ENCODE results near the gene GSDMA.
A peak's percentile ranks its signal among the peaks of the same experiment; 100 is the strongest.

The GSDMA gene, protein sequence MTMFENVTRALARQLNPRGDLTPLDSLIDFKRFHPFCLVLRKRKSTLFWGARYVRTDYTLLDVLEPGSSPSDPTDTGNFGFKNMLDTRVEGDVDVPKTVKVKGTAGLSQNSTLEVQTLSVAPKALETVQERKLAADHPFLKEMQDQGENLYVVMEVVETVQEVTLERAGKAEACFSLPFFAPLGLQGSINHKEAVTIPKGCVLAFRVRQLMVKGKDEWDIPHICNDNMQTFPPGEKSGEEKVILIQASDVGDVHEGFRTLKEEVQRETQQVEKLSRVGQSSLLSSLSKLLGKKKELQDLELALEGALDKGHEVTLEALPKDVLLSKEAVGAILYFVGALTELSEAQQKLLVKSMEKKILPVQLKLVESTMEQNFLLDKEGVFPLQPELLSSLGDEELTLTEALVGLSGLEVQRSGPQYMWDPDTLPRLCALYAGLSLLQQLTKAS

DNA sequence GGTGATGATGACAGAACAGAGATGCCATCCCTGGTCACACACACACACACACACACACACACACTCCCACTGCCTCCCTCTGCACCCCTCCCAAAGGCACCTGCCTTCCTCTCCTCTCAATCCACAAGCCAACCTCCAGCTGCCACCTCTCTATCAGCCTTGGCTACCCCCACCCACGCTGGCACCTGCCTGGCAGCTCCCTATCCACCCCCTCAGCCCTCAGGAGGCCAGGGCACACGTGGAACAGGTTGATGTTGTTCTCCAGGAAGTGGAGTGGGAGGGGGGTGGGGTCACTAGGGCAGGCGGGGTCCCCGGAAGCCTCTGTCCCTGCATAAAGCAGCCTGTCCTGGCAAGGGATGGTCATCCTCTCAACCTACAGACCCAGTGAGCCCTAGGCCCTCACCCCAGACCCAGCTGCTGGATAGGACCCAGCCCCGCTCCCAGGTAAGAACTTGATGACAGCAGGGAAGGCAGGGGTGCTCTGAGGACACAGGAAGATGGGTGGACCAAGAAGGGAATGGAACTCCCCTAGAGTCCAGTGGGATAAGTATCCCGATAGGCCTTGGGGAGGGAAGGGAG, at the start of gene GSDMA:
TSS of gene GSDMA (plus strand) at position 363 of the 579 bp plus-strand sequence. CDS start 2,684 bp downstream, outside the sequence.
- DNase-seq (ENCODE audit: low read depth): no peak

DNA sequence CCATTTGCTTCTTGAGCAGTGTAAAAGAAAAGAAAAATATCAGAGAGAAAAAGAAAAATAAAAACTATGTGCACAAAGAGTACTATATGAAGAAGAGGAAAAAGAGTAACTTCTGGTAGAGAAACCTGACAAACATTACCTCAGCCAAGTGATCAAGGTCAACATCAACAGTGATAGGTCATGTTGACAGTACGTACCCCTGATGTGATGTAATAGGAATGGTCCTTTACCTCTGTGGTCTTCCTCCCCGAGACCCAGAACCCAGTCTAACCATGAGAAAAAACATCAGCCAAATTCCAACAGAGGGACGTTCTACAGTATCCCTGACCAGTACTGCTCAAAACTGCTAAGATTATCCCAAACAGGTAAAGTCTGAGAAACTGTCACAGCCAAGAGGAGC, 48.8 kb upstream of the GSDMA start:
- DNase-seq (ENCODE audit: low read depth): no peak

DNA sequence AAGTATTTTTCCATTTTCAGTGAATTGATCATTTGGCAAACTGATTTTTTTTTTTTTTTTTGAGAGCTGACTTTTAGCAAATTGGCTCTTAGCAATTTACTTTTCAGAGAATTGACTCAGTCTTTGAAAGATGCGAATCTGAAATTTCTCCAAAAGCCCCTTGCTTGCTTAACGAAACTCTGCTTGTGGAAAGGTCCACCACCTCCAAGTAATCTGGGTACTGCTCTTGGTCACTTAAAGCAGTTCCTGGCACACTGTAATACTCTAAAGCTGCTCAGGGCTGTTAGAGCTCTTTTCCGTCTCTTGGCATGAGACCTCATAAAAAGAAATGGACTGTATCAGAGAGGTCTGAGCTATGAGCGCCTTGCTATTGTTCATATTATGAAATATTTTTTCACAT, 47.2 kb upstream of the GSDMA start:
- no peak for DNase-seq (ENCODE audit: low read depth)

DNA sequence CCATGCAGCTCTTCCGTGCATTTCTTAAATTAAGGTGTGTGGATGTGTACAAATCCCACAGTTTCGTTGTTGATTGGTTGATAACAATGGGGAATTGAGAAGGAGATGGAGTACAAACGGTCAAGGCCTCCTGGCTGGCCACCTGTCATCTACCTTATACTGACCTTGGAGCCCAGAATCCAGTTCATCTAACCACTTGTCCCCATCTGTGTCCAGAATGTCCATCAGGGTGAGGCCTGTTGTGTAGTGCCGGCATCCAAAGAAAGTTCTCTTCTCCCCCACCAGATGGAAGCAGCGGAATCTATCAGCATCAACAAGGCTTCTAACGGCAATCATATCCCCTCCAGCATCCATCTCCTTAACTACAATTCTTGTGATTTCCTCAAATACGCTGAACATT, 45.9 kb upstream of the GSDMA start:
- no peak for DNase-seq (ENCODE audit: low read depth)

DNA sequence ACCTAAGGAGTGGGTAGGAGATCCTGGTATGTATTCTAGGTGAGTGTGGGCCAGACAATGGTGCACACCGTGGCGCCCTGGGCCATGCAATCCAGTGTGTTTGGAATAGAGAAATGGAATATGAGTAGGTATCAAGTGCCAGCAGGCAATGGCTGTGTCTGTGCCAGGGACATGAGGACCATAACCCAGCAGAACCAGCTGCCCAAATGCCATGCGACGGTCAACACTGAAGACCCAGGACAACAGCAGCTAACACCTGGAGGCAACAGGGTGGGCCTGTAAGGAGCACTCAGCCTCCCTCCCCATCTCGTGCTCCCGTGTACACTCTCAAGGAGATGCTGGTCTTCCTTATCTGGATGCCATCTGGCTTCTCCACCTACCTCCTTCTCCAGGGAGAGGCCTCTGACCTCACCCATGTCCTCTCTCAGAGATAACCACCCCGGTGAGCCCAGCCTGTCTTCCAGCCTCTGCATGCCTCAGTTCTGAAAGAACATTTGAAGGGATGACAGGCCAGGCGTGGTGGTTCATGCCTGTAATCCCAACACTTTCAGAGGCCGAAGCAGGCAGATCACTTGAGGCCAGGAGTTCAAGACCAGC, 43.6 kb upstream of the GSDMA start:
- DNase-seq (ENCODE audit: low read depth): no peak

DNA sequence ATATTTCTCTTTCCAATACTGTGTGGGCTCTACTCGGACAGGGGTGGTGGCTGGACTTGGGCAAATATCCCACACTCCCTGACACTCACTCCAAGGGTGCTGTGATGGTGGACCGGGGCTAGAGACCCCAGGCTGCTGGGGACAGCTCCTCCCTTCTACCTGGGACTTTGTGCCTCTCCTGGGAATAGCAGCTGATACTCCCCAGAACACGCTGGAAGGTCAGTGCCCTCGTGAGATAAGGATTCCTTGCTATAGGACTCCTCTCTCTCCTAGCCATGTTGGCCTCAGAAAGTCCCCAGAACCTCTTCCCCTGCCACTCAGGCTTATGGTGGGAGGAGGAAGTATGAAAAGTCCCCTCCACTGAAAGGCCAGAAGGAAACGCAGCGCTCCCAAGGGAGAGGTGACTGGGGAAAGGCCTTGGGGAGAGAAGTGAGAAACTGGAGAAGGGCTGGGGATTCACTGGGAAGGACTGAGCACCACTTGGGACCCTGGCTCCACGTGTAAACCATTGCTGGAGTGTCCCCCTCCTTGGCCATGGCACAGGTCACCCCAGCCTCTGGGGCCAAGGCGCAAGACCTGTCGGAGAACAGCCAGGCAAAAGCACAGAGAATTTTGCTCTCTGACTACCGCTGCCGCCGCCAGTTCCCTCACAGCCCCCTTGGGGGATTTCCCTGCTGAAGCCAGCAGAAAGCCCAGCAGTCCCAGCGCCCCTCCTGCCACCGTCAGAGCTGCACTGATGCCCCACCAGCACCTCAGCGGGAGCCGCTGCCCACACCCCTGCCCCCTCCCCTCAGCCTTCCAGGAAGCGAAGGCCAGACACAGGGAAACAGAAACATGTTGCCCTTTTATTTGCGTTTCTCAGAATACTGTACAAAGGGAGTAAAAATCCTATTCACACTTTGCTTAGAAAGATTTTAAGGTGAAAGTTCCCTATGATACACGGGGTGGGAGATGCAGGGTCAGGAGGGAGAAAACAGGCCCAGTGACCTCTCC, 42.3 kb upstream of the GSDMA start:
- DNase-seq (ENCODE audit: low read depth): peak; percentile 13

DNA sequence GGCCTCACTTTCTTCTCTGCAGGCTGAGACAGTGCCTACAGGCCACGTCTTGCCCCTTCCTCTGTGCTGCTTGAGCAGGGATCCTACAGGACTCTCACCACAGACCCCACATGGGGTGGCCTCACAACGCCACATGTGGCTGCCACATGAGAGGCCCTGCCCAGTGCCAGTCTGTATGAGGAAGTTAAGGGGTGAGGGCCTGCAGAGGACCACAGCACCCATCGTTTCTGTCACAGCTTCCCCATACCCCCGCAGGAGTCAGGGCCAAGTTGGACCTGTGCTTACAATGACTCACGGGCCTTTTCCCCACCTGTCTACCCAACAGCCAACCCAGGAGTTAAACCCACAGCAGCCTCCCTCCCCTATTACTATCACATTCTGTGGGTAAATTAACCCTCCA, 41.5 kb upstream of the GSDMA start:
- no peak for DNase-seq (ENCODE audit: low read depth)

DNA sequence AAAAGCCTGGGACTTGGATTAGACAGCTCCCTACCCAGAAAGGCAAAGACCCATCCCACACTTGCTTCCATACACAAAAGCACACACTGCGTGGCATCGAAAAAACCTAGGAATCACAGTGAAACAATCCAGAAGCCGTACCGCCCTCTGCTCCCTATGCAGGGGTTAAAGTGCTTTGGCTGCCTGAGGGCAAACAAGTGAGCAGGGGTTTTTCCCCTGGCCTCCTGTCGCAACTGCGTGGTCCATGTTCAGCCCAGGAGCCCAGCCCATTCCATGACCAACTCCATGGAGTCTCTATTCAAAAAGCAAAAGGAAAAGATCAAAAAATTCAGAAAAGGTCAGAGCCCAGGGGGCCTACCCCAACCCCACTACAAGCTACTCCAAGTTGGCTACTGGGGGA, 40.8 kb upstream of the GSDMA start:
- no peak for DNase-seq (ENCODE audit: low read depth)

DNA sequence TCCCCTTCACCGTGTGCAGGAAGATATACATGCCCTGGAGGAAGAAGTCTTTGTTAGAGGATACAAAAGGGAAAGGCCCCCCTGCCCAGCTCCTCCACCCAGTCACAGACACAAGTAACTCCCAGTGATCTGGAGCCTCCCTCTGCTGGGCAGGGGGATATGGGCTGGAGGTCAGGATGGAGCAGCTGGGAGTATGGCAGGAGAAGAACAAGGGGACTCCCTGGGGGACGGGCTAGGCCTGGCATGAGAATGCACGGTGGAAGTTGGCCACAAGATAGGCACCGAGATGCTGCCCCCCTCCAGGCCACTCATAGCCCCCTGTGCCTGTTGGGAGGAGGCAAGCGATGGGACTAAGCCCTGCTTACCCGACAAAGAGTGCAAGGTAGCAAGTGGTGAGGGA, 39.6 kb upstream of the GSDMA start:
- no peak for DNase-seq (ENCODE audit: low read depth)

DNA sequence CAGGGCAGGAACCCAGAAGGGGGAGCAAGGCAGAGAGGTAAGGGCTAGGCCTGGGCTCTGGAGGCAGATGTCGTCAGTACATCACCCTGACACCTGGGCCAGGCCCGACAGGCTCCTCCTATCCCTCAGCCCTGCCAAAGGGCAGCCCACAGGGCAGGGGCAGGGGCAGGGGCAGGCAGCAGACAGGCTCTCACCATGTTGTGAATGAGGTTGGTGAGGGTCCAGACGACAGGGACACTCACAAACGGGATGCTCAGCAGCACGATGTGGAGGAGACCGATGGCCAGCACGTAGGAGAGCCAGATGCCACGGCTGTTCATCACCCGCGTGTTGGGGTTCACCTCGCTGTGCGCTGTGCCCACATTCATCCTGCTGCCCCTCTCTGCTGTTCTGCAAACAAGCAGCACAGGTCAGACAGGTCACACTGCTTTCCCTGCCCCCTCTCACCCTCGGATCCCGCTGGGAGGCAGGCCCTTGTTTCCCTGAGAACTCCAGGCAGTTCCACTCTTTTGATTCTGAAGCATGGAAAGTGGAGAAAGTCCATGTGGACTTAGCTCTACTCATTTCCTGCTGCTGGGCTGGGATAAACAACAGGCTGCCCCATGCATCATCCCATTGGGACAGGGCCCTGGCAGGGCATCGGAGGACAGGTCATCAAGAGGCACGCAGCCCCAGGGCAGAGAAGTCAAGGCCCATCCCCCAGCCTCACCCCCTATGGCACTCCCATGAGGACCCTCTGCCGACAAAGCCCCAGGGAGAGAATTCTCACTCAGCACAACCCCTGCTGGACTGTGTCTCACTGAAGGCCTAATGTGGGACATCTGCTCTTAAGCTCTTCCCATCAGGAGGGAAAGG, 38.7 kb upstream of the GSDMA start:
- no peak for DNase-seq (ENCODE audit: low read depth)

DNA sequence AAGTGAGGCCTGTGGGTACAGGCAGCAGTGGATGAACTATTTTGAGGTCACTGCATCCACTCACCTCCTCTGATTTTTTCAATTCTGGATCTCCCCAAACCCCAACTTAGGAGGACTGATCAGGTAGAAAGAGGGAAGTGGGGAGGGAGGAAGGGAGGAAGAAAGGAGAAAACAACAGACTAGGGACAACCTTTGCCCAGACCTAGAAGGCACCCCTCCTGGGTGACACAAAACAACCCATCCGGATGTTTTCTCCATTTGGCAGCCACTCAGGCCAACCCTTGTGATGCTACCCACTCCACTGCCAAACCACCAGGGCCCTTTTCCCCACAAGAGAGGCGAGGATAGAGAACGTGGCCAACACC, 38.1 kb upstream of the GSDMA start:
- DNase-seq (ENCODE audit: low read depth): no peak

DNA sequence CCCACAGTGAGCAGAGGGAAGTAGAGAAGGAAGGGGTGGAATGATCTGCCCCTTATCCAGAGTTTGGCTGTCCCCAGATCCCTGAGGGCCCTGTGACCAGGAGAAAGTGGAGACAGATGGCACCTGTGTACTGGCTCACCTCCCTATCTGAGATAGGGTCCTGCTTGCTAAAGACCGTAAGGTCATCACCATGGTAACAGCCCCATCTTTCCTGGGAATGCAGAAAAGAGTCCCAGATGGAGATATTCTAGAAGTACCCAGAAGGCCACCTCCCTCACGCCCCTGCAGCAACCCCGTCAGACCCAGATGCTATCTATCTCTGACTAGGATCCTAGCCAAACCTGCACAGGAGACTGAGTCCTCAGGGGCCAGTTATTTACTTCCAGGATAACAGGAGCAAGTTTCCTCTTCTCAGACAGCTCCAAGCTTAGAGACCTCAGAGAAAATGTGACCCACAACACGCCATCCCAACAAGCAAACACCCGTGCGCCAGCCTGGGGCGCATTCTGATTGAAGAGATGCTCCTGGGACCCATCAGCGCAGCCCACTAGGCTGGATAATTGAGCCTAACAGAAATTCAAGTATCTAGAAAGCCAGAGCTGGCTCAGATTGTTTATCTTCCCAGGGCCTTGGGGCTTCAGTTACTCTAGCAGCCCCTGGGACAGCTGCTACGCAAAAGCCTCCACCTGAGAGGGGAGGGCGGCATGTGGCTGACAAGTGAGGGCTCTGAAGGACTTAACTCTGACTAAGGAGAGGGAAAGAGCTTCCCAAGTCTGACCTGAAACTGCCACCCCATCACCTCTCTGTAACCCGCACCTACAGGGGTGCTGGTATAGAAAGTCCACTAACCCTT, 37.3 kb upstream of the GSDMA start:
- no peak for DNase-seq (ENCODE audit: low read depth)

DNA sequence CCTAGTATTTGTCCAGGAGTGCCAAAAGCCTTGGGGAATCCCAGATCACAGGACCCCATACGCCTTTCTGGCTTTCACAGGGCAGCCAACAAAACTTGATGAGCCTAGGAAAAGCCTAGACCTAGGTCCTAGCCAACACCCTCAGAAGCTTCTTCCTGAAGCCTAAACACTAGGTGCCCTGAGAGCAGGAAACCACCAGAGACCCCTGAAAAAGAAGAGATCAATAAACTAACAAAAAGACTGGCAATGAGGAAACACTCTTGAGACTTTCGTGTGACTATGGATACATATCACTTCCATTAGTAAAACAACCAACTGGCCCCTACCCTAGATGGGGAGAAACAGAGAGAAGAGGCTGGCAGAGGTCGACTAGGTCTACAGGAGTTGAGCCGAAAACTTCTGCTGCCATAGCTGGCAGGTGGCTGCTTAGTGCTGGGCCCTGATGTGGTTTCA, 36.6 kb upstream of the GSDMA start:
- peak; percentile 25 for DNase-seq (ENCODE audit: low read depth)

DNA sequence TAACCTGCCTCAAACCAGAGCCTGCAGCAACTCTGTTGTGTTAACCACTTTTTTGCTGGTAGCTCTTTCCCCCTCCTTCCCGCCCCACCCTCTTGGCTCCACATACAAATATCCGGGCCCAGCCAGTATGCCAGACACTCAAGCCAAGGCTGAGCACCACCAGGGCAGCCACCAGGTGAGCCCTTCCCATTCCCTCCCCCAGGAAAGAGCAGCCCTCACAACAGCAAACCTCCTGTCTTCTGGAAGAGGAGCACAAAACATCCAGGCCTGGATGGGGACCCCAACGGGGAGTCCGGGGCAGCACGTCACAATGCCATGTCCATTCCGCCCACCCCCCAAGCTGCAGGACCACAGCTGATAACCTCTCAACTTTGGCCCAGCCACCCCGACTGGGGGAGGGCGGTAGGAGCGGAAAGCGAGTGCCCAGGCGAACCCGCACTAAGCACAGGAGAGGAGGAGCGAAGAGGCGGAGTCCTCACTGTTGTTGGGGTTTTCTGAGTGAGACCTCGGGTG, 36.2 kb upstream of the GSDMA start:
- no peak for DNase-seq (ENCODE audit: low read depth)

DNA sequence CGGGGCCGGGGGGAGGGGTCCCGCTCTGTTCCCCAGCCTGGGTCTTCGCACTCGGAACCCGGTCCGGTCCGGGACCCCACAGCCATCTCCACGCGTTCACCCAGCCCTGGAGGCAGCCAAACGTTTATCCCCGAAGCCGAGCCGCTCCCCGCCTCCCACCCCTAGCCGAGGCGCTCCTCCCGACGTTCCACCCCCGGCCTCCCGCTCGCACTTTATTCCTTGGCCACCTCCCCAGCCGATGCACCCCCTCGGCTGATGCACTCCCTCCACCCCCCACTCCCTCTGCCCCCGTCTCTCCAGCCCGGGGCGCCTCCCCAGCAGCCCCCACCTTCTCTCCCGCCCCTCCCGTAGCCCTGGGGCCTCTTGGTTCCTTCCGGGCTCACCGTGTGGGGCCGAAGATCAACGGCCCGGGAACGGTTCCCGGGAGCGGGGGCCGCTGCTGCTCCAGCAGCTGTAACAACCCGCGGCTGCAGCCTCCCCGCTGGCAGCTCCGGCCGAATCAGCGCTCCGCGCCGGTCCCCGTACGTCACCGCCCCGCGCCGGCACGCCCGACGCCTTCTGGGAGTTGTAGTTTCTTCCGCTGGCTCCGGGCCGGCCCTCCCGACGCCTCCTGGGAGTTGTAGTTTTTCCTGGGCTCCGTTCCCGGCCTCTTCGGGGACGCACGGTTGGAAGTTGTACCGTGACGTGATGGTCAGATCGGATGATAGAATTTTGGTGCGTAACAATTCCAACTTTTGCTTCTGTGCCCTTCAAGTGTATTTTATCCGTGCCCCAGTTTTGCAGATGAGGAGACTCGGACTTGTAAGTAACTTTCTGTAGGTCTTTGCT, 35.5 kb upstream of the GSDMA start, which contains the start of the genes LRRC3C and ORMDL3:
TSS of gene LRRC3C (plus strand) at position 632 of the 828 bp plus-strand sequence. CDS start 13,792 bp downstream, outside the sequence.
TSS of gene ORMDL3 (minus strand) at position 501 of the 828 bp plus-strand sequence. CDS start 3,398 bp downstream, outside the sequence.
- DNase-seq (ENCODE audit: low read depth): peak; percentile 82

DNA sequence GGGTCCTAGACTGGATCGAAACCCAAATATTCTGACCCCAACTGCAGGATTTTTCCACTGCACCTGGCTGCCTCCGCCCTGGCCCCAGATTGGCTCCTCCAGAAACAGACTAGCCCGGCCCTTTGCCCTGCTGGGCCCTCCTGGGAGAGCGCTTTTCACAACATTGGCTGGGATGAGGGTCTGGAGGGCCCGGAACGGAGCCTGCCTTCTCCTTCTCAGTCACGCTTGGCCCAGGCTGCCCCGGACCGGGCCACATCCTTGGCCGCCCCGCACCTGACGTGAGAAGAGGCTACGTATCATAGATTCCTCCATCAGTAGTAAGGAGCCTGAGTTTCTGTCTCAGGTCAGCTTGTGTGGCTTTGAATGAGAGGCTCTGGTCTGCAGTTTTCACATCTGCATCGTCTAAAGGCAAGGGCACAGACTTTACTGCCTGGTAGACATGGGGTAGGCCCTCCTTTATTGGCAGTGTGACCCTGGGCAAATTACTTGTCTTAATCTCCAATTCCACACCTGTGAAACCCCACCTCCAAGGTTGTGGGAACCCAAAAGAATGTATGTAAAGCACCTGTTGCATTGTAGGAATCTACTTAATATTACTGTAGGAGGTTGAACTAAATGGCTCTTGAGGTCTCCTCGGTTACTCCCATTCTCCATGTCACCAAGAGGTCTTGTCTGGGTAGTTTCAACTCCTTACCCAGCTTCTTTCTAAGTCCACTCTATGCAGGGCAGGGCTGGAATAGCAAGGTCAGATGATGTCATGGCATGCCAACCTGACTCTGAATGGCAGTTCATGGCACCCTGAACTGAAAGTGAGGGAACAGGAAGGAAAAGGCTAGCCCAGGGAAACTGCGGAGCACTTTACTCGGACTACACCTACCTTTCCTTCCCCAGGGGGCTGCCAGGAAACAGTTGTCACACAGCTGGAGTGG, 34.6 kb upstream of the GSDMA start:
- no peak for DNase-seq (ENCODE audit: low read depth)

DNA sequence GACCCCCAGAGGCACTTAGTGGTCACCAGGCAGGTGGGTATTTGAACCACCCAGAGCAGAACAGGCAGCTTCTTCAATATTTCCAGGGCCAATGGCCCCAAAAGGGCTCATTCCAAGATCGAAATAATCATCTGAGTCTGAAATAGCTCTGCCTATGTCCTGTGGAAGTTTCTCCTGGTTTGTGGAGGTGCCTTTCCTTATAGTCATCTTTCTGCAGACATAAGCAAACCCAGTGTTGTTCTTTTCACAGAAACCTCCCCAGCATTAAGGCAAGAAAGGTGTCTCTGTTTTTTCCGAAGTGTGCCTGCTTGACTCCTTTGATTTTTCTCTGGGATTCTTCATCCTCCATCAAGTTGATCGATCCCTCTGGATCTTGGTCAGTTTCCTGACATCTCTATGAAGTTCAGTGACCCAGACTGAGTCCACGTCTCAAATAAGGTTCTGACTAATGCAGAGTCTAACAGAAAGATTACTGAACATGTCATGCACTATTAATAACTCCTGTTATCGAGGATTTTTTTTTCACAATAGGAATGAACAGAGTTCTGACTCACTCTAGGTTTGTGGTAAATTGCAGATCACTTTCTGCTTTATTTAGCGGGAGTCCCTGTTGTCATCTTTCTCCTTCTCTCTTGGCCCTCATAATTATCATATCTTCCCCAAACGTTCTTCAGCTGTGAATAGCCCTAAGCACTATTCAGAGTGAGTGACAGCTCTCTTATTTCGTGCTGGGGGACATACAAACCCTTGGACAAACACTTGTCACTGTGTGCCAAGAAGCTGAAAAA, 33.8 kb upstream of the GSDMA start:
- DNase-seq (ENCODE audit: low read depth): no peak
